Activated naive CD4-positive, alpha-beta T cell treated with anti-CD3 and anti-CD28 coated beads, Interleukin-2, amount 10 ng/mL, durations not matched to agents 7 days and 5 days (primary cell): ENCODE measurements around the gene SSBP3.

ENCODE experiments used
- CTCF ChIA-PET: fragments of 350-600 bp; sonication (Branson Sonifier 250); formaldehyde crosslinking; loops from one replicate; lab custom pipeline; 2021; ENCODE audit warnings: antibody characterized with exemption; lab: Charles Lee
- DNase-seq: peaks from one replicate; pipeline ENCODE4 v3.0.0-alpha.2; 2020
- H3K27ac Mint-ChIP-seq: one replicate; pipeline ENCODE4 v1.8.0; 2021; ENCODE audit warnings: mild to moderate bottlenecking, moderate library complexity, mixed read lengths
- H3K27me3 Mint-ChIP-seq: one replicate; pipeline ENCODE4 v1.8.0; 2021; ENCODE audit warnings: mild to moderate bottlenecking, mixed read lengths
- H3K36me3 Mint-ChIP-seq: one replicate; pipeline ENCODE4 v1.8.0; 2021; ENCODE audit warnings: mixed read lengths
- H3K4me1 Mint-ChIP-seq: one replicate; pipeline ENCODE4 v1.8.0; 2021; ENCODE audit warnings: mixed read lengths
- H3K4me3 Mint-ChIP-seq: one replicate; pipeline ENCODE4 v1.8.0; 2021; ENCODE audit warnings: mild to moderate bottlenecking, moderate library complexity, mixed read lengths
- H3K9me3 Mint-ChIP-seq: one replicate; pipeline ENCODE4 v1.8.0; 2021; ENCODE audit warnings: mixed read lengths

Gene SSBP3

DNA sequence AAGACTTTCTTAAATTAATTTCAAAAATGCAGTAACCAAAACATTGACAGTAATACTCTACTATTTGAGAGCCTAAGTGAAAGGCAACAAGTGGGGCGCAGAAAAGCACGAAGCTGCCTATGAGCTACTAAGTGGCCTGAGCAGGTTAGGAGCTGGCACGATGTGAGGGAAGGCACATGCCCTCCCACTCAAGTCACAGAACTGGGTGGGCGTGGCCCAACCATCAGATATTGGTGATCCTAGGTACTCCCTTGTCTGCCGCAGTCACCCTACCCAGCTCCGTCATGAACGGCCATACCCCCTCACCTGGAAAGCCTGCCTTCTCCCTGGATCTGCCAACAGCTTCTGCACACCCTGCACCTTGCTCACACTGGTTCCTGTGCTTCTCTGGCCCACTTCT lies 40.8 kb downstream of the SSBP3 start:
- H3K4me1 Mint-ChIP-seq: peaks cover 12% of the 10 kb centered on the region

DNA sequence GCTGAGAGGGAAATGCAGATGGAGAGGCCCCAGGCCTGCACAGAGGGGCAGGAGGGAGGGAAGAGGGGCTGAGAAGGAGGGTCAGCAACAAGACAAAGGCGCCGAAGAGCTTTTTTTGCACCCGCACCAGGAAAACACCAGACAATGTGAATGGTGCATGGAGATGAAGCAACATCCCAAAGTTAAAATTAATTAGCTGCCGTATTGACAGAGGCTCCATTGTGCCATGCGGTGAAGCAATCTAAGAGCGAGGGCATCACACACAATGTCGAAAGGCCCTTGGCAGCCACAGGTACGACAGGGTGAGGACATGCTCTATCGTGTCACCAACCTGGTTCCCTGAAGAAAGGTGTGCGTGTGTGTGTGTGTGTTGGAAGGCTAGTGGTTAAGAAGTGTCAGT lies 41.2 kb downstream of the SSBP3 start:
- Mint-ChIP-seq H3K27me3 (no peaks in the 10 kb centered on the region), H3K4me1 (peaks cover 14% of the 10 kb centered on the region), H3K4me3 (no peak overlapping the region), H3K36me3 (peaks cover 18% of the 10 kb centered on the region), H3K27ac (no peak overlapping the region), H3K9me3 (no peaks in the 10 kb centered on the region)
- CTCF ChIA-PET: interaction anchor here (0.7 kb wide), 1 partner anchor 443 kb away, joined by 3 read pairs; no protein-coding TSS in a partner anchor
- no peak for DNase-seq

More for the DNA sequence above, 40.8 kb downstream of the SSBP3 start:
- H3K9me3 Mint-ChIP-seq: no peaks in the 10 kb centered on the region
- no peak overlapping the region for H3K4me3 Mint-ChIP-seq
- H3K27ac Mint-ChIP-seq: no peak overlapping the region
- no peak for DNase-seq
- no peaks in the 10 kb centered on the region for H3K27me3 Mint-ChIP-seq
- H3K36me3 Mint-ChIP-seq: peaks cover 22% of the 10 kb centered on the region
- CTCF ChIA-PET: interaction anchor here (0.7 kb wide), 1 partner anchor 443 kb away, joined by 3 read pairs; no protein-coding TSS in a partner anchor

DNA sequence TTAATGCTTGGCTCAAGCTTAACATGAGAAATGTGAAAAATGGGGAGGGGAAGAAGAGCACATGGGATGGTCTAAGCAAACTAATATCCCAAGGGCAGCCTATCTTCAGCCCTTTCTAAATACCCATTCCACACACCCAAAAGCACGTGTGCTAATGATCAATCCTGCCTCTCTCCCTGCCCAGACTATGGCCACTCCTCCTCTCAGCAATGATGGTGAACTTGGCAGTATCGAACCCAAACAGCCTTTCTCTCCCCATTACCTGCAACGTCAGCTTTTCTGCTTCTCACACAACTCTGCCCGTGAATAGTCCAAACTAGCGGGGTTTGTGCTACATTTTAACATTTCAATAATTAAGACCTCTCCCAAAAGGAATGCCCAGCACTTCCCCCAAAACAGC lies 41.6 kb downstream of the SSBP3 start:
- no peak overlapping the region for H3K27ac Mint-ChIP-seq
- no peaks in the 10 kb centered on the region for H3K27me3 Mint-ChIP-seq
- no peak overlapping the region for H3K4me3 Mint-ChIP-seq
- H3K9me3 Mint-ChIP-seq: no peaks in the 10 kb centered on the region
- DNase-seq: no peak
- H3K36me3 Mint-ChIP-seq: peaks cover 16% of the 10 kb centered on the region
- peaks cover 14% of the 10 kb centered on the region for H3K4me1 Mint-ChIP-seq
- CTCF ChIA-PET: no interaction called here

DNA sequence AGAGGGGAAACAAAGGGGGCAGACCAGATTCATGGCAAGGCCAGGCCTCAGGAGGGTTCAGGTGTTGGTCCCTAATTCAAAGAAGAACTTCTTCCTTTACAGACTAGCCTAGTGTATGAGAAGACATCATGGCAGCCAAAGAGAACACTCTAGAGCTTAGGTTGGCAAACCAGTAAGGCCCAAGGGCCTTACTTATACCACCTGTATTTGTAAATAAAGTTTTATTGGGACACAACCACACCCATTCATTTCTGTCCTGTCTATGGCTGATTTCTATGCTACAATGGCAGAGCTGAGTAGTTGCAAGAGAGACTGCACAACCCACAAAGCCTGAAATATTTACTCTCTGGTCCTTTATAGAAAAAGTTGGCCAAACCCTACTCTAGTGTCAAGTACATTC lies 42.3 kb downstream of the SSBP3 start:
- Mint-ChIP-seq H3K9me3 (no peaks in the 10 kb centered on the region), H3K36me3 (peaks cover 13% of the 10 kb centered on the region), H3K27ac (no peak overlapping the region), H3K27me3 (no peaks in the 10 kb centered on the region), H3K4me3 (no peak overlapping the region), H3K4me1 (peaks cover 16% of the 10 kb centered on the region)
- no peak for DNase-seq
- CTCF ChIA-PET: no interaction called here

DNA sequence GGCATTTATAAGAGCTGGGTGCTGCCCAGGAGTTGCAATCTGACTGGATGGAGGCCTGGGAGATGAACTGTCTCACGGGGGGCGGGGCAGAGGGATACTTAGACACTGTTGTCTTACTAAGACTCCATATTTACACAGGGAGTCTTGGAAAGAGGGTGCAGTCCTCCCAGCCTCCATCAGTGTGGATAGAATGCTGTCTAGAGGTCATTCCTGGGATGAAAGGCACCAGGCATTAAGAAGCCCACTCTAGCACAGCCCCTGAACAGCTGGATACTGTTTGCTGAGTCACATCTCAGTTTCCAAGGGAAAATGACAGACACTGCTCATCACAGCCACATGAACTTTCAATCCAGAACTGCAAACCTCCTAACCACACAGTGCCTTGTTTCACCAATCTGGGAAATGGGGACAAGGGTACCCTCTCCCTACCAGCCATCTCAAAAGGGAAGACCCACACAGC lies 43.3 kb downstream of the SSBP3 start:
- H3K36me3 Mint-ChIP-seq: peaks cover 19% of the 10 kb centered on the region
- peaks cover 20% of the 10 kb centered on the region for H3K4me1 Mint-ChIP-seq
- no peak overlapping the region for H3K4me3 Mint-ChIP-seq
- CTCF ChIA-PET: no interaction called here
- no peaks in the 10 kb centered on the region for H3K9me3 Mint-ChIP-seq
- DNase-seq: no peak
- H3K27me3 Mint-ChIP-seq: no peaks in the 10 kb centered on the region
- no peak overlapping the region for H3K27ac Mint-ChIP-seq

DNA sequence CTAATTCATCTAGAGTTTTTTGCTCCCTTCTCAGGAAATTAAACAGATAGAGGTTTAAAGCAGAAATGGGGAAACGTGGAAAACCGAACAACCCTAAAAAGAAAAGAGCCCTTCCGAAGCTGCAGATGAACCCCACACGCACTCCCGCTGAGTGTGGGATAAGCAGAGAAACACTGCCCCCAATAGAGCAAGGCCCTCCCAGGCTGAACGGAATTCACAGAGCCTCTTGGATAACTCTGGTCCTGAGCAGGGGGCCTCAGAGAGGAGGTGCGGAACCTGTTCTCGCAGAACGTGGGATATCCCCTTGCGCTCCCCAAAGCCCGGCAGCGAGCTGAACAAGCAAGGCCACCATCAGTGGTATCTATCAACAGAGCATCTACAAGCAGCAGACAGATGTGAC lies 44.9 kb downstream of the SSBP3 start:
- H3K27ac Mint-ChIP-seq: no peak overlapping the region

DNA sequence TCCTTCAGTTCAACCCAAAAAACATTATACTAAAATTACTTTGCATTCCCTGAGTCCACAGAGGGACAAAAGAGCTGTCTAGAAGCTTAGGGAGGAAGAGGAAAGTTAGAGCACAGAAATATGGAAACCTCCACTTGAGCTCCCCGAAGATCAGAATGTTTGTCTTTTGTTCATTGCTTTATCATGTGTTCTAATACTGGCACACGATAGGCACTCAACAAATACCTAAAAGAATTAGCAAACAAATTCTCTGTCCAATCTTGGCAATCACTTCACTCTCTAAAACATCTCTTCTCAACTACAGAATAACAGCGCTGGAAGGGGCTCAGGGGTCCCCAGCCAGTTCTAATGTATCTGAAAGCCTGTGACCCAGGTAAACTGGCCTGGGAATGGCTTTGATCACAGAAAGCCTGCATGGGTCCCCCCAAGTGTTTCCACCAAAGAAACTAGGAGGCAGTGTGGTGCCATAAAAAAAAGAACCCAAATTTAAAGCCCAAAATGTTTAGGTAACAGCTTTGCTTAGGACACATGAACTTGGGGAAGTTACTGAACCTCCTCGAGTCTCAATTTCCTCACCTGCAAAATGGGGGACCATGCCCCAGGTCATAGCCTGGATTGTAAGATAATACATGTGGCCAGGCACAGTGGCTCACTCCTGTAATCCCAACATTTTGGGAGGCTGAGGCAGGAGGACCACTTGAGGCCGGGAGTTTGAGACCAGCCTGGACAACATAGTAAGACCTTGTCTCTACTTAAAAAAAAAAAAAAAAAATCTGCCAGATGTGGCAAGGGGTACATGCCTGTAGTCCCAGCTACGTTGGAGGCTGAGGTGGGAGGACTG lies 45.8 kb downstream of the SSBP3 start:
- Mint-ChIP-seq H3K9me3 (no peaks in the 10 kb centered on the region), H3K4me3 (no peak overlapping the region), H3K36me3 (peaks cover 15% of the 10 kb centered on the region), H3K27me3 (no peaks in the 10 kb centered on the region), H3K4me1 (peaks cover 44% of the 10 kb centered on the region), H3K27ac (no peak overlapping the region)
- no peak for DNase-seq
- CTCF ChIA-PET: interaction anchor here (1.2 to 1.4 kb wide), 2 partner anchors 74 to 129 kb away, joined by 4 to 6 read pairs; no protein-coding TSS in a partner anchor

More for the DNA sequence above, 44.9 kb downstream of the SSBP3 start:
- no peak overlapping the region for H3K4me3 Mint-ChIP-seq
- H3K27me3 Mint-ChIP-seq: no peaks in the 10 kb centered on the region
- CTCF ChIA-PET: interaction anchor here (1.2 to 1.4 kb wide), 2 partner anchors 75 to 128 kb away, joined by 4 to 6 read pairs; no protein-coding TSS in a partner anchor
- peaks cover 21% of the 10 kb centered on the region for H3K36me3 Mint-ChIP-seq
- H3K9me3 Mint-ChIP-seq: no peaks in the 10 kb centered on the region
- no peak for DNase-seq
- H3K4me1 Mint-ChIP-seq: peaks cover 35% of the 10 kb centered on the region

DNA sequence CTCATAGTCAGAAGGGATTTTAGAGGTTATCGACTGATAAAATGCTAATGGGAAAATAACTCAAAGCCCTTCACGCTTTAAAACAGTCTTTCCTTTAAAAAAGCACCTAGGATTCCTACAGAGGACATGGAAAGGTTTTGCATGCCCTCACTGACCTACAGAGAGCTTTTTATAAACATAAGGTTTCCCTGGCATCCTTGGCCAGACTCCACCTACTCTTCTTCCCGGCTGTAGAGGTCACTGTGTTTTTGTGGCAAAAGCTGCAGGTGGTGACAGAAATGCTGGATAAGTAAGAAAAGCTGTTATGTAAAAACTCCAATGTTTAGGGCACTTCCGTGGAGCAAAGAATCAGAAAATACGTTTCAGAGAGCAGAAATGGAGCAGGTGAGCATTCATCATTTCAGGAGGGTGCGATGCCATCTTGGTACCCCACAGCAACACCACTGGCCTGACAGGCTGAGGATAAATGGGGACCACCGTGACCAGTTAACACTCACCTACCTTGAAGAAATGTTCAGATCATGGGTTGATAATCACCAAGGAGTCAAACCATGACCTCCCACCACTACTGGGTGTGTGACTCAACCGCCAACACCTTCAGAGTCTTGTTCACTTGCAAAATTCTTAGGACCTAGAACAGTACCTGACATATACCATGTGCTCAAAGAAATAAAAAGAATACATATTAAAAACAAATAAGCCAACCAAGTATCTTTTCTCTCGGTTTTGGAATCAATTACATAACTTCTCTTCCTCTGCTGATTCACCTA lies 46.6 kb downstream of the SSBP3 start:
- H3K27me3 Mint-ChIP-seq: no peaks in the 10 kb centered on the region
- H3K4me3 Mint-ChIP-seq: no peak overlapping the region
- H3K27ac Mint-ChIP-seq: no peak overlapping the region
- no peaks in the 10 kb centered on the region for H3K9me3 Mint-ChIP-seq
- H3K36me3 Mint-ChIP-seq: peaks cover 15% of the 10 kb centered on the region
- H3K4me1 Mint-ChIP-seq: peaks cover 52% of the 10 kb centered on the region
- CTCF ChIA-PET: interaction anchor here (0.7 kb wide), 1 partner anchor 278 kb away, joined by 3 read pairs; no protein-coding TSS in a partner anchor
- DNase-seq: no peak

DNA sequence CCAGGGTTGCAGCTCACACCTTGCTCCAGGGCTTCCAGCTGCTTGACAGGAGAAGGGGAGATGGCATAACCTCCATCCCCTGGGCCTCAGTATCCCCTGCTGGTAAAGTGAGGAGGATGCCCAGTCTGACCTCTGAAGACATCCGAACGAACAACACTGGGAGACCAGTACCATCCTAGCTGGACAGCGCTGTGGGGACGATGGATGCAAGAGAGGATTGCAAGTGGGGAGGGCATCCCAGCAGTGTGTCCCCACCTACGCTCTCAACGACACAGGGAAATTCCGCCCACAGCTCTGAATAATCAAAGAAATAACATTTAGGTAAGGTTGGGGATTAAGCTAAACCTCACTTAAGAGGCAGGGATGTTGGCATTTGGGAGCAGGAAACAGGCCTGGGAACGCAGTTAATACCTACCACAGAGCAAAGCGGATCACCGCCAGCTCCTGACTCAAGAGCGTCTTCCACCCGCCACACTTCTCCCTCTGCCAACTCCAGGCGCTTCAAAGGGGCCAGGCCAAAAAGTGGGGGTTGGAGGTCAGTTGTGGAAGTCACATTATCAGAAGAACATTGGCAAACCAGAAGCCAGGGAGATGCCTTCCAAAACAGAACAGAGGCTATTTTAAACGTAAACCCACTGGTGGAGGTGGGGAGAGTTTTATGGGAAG lies 47.6 kb downstream of the SSBP3 start:
- Mint-ChIP-seq H3K27me3 (no peaks in the 10 kb centered on the region), H3K36me3 (peaks cover 15% of the 10 kb centered on the region), H3K4me3 (no peak overlapping the region), H3K27ac (no peak overlapping the region), H3K9me3 (no peaks in the 10 kb centered on the region), H3K4me1 (peaks cover 62% of the 10 kb centered on the region)
- no peak for DNase-seq
- CTCF ChIA-PET: interaction anchor here (0.7 to 1.0 kb wide), 2 partner anchors 131 to 277 kb away, joined by 3 read pairs; no protein-coding TSS in a partner anchor

DNA sequence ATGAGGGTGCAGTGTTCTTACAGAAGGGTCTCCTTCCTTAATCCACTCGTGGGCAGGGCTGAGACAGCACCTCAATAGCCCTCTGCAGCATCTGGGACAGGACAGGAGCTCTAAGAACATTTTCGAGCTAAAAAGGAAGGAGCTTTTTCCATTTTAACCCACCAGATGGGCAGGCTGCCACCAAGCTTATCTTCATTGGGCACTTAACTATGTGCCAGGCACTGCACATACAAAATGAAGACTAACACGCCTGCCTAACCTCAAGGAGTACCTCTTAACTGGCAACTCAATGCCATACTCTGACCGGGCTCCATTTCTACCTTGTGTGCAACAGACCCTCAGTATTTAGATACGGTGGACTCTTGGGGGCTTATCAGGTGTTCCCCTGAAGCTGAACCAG lies 48.2 kb downstream of the SSBP3 start:
- no peak overlapping the region for H3K27ac Mint-ChIP-seq
- H3K4me3 Mint-ChIP-seq: no peak overlapping the region
- DNase-seq: no peak
- H3K36me3 Mint-ChIP-seq: peaks cover 15% of the 10 kb centered on the region
- H3K9me3 Mint-ChIP-seq: no peaks in the 10 kb centered on the region
- no peaks in the 10 kb centered on the region for H3K27me3 Mint-ChIP-seq
- H3K4me1 Mint-ChIP-seq: peaks cover 64% of the 10 kb centered on the region
- CTCF ChIA-PET: interaction anchor here (1.0 kb wide), 1 partner anchor 132 kb away, joined by 3 read pairs; no protein-coding TSS in a partner anchor

DNA sequence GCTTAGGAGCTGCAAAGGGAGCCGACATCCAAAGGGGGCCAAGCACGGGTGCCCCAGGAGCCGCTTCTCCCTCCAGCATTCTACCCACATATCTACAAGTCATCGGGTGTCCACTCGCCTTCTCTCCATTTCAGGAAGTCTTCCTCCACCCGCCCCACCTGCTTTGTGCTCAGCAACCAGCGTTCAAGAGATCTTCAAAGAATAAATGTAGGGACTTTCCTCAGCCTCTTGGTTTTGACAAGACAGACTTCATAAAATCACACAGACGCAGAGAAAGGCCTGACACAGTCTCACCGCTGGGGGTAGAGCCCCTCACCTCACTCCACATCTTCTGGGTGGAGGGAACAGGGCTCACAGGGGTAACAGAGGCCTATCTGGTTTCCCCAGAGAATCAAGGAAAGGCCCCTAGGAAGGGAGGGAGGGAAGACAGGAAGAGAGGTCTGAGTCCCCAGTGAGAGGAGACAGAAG lies 49.5 kb downstream of the SSBP3 start:
- Mint-ChIP-seq H3K9me3 (no peaks in the 10 kb centered on the region), H3K36me3 (peaks cover 19% of the 10 kb centered on the region), H3K4me3 (peak overlapping the region; percentile 82), H3K4me1 (peaks cover 66% of the 10 kb centered on the region), H3K27me3 (no peaks in the 10 kb centered on the region), H3K27ac (peak overlapping the region; percentile 88)
- peak; percentile 66 for DNase-seq
- CTCF ChIA-PET: interaction anchor here (1.0 to 1.4 kb wide), 3 partner anchors 14 to 132 kb away, joined by 3 to 5 read pairs (median 3); no protein-coding TSS in a partner anchor

DNA sequence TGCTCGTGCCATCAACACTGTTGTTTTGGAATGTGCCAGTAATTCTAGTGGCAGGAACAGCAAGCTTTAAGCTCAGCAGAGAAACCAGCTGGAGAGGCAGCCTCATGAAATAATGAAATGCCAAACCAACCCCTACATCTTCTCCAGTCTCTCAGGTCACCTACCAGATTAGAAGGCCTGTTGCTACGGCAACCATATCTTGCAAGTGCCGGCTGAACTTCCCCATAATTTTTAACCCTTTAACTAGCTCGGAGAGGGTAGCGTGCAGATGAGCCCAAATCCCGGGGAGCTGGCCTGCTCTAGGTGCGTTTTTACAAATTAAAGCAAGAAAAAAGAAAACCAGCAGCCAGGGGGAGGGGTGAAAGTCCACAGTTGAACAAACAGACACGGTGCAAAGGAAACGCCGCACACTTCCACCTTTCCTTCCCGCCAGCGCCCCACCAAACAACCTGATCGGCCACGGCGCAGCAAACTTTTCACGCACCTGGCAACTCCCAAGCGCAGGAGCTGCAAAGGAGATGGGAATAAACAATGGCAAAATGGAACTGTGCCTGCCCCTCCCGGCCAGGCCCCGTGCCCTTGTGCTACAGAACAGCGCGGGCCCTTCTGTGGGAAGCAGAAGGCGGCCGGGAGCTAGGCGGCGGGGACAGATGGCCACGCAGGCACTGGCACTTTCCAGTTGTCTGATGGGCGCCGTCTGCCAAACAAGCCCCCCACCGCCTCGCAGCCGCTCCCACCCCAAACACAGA lies 50.1 kb downstream of the SSBP3 start:
- H3K27me3 Mint-ChIP-seq: no peaks in the 10 kb centered on the region
- CTCF ChIA-PET: interaction anchor here (1.0 to 1.4 kb wide), 3 partner anchors 13 to 133 kb away, joined by 3 to 5 read pairs (median 3); no protein-coding TSS in a partner anchor
- peak; percentile 37 for DNase-seq
- H3K4me1 Mint-ChIP-seq: peaks cover 62% of the 10 kb centered on the region
- H3K36me3 Mint-ChIP-seq: peaks cover 19% of the 10 kb centered on the region
- no peaks in the 10 kb centered on the region for H3K9me3 Mint-ChIP-seq
- H3K27ac Mint-ChIP-seq: peak overlapping the region; percentile 88
- peak overlapping the region; percentile 82 for H3K4me3 Mint-ChIP-seq

DNA sequence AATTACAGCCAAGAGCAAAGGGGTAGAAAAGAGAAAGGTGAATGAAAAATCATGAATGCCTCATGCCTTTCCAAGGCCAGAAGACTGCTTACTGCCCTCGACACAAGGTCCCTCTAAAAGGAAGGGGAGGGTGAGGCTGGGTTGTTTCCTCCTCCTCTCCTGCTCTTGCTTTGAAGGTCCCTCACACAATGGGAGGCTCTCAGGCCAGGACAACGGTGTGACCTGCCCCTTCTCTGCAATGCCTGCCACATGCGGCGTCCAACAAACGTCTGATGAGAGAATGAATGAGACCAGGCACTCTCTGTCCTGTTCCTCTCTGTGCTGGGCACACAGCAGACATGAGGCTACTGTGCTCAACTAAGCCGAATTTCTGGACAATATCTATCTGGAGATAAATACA lies 51.3 kb downstream of the SSBP3 start:
- no peaks in the 10 kb centered on the region for H3K27me3 Mint-ChIP-seq
- no peak for DNase-seq
- no peaks in the 10 kb centered on the region for H3K9me3 Mint-ChIP-seq
- H3K27ac Mint-ChIP-seq: no peak overlapping the region
- H3K4me1 Mint-ChIP-seq: peaks cover 65% of the 10 kb centered on the region
- H3K4me3 Mint-ChIP-seq: no peak overlapping the region
- peaks cover 19% of the 10 kb centered on the region for H3K36me3 Mint-ChIP-seq
- CTCF ChIA-PET: no interaction called here
